HEK293T (cell line): Measurements from ENCODE around the gene GALNT18.

Experiments used
- CTCF ChIA-PET: fragments of 350-600 bp; formaldehyde crosslinking; extraction: SDS; loops from one replicate; lab custom pipeline; 2021; ENCODE audit warnings: antibody characterized with exemption, inconsistent platforms; lab: Yijun Ruan, JAX
- POLR2A ChIA-PET: fragments of 350-600 bp; formaldehyde crosslinking; extraction: SDS; loops from one replicate; lab custom pipeline; 2020; ENCODE audit warnings: antibody characterized with exemption, inconsistent platforms; lab: Yijun Ruan, JAX
- DNase-seq: peaks from one replicate; pipeline ENCODE4 v3.0.0; 2012; ENCODE audit warnings: mixed read lengths; ENCODE audit errors: extremely low spot score
- ARNT ChIP-seq: fragments of 450-650 bp; IDR thresholded peaks from 2 replicates; pipeline ENCODE4 v1.6.1; 2017; ENCODE audit warnings: mild to moderate bottlenecking
- BHLHE40 ChIP-seq: fragments of 450-650 bp; IDR thresholded peaks from 2 replicates; pipeline ENCODE4 v1.6.1; 2016; ENCODE audit warnings: mild to moderate bottlenecking, moderate library complexity, borderline replicate concordance
- CTBP1 ChIP-seq: fragments of 450-650 bp; IDR thresholded peaks from 2 replicates; pipeline ENCODE4 v1.6.1; 2016; ENCODE audit warnings: borderline replicate concordance
- ELF4 ChIP-seq: fragments of 450-650 bp; IDR thresholded peaks from 2 replicates; pipeline ENCODE4 v1.6.1; 2017; ENCODE audit warnings: antibody characterized with exemption
- FOXA1 ChIP-seq: fragments of 450-650 bp; IDR thresholded peaks from 2 replicates; pipeline ENCODE4 v1.6.1; 2016; ENCODE audit warnings: mild to moderate bottlenecking
- FOXK2 ChIP-seq: fragments of 450-650 bp; IDR thresholded peaks from 2 replicates; pipeline ENCODE4 v1.6.1; 2016; ENCODE audit warnings: mild to moderate bottlenecking
- FOXM1 ChIP-seq: fragments of 450-650 bp; IDR thresholded peaks from 2 replicates; pipeline ENCODE4 v1.6.1; 2017; ENCODE audit warnings: mild to moderate bottlenecking, borderline replicate concordance
- HDGF ChIP-seq: fragments of 450-650 bp; IDR thresholded peaks from 2 replicates; pipeline ENCODE4 v1.6.1; 2017; ENCODE audit warnings: antibody characterized with exemption, borderline replicate concordance
- L3MBTL2 ChIP-seq: fragments of 450-650 bp; conservative IDR thresholded peaks from 2 replicates; pipeline ENCODE4 v1.6.1; 2016; ENCODE audit warnings: mild to moderate bottlenecking
- LEF1 ChIP-seq: fragments of 450-650 bp; IDR thresholded peaks from 2 replicates; pipeline ENCODE4 v1.6.1; 2017; ENCODE audit warnings: mild to moderate bottlenecking, borderline replicate concordance
- NFRKB ChIP-seq: fragments of 450-650 bp; IDR thresholded peaks from 2 replicates; pipeline ENCODE4 v1.6.1; 2016; ENCODE audit warnings: mild to moderate bottlenecking, moderate library complexity
- PKNOX1 ChIP-seq: fragments of 450-650 bp; IDR thresholded peaks from 2 replicates; pipeline ENCODE4 v1.6.1; 2016
- SP1 ChIP-seq: fragments of 450-650 bp; IDR thresholded peaks from 2 replicates; pipeline ENCODE4 v1.6.1; 2017
- SUZ12 ChIP-seq: fragments of 450-650 bp; IDR thresholded peaks from 2 replicates; pipeline ENCODE4 v1.6.1; 2016; ENCODE audit warnings: mild to moderate bottlenecking
- TARDBP ChIP-seq: fragments of 450-650 bp; IDR thresholded peaks from 2 replicates; pipeline ENCODE4 v1.6.1; 2016
- ZNF384 ChIP-seq: fragments of 450-650 bp; IDR thresholded peaks from 2 replicates; pipeline ENCODE4 v1.6.1; 2016

Gene GALNT18

GRCh38 chr11:11533751-11534150, 88.1 kb downstream of the GALNT18 start:
- DNase-seq: no peak
- ChIA-PET CTCF (no interaction called here), POLR2A (no interaction called here)
- TF ChIP-seq TARDBP (no peak), ZNF384 (no peak), CTBP1 (no peak), FOXA1 (no peak), SUZ12 (no peak)

GRCh38 chr11:11533057-11533456, 88.7 kb downstream of the GALNT18 start:
- no peak for DNase-seq
- TF ChIP-seq HDGF (no peak), ZNF384 (no peak), ELF4 (no peak), SP1 (no peak), LEF1 (no peak), ARNT (no peak)
- CTCF ChIA-PET: no interaction called here
- POLR2A ChIA-PET: interaction anchor here (1.4 kb wide), 1 partner anchor 89 kb away, joined by 3 read pairs; the partner anchor contains the start of gene GALNT18

GRCh38 chr11:11532574-11532973, 89.2 kb downstream of the GALNT18 start:
- TF ChIP-seq ARNT (no peak), BHLHE40 (no peak), ELF4 (no peak), SP1 (no peak), L3MBTL2 (no peak), HDGF (no peak), LEF1 (no peak), CTBP1 (no peak), NFRKB (no peak), PKNOX1 (no peak)
- no peak for DNase-seq
- ChIA-PET CTCF (no interaction called here), POLR2A (interaction anchor here (1.4 kb wide), 1 partner anchor 89 kb away, joined by 3 read pairs; the partner anchor contains the start of gene GALNT18)

- POLR2A ChIA-PET: interaction anchor here (1.4 kb wide), 1 partner anchor 91 kb away, joined by 3 read pairs; the partner anchor contains the start of gene GALNT18
- TF ChIP-seq BHLHE40: no peak
- no peak for TF ChIP-seq ELF4
- TF ChIP-seq TARDBP: no peak
- TF ChIP-seq SUZ12: no peak
- no peak for TF ChIP-seq SP1
- no peak for TF ChIP-seq NFRKB
- TF ChIP-seq ARNT: no peak
- no peak for DNase-seq
- CTCF ChIA-PET: no interaction called here
These were observed 90.5 kb downstream of the GALNT18 start for GRCh38 chr11:11531131-11531908.

- ChIA-PET CTCF (no interaction called here), POLR2A (no interaction called here)
- TF ChIP-seq BHLHE40 (no peak), FOXM1 (no peak), L3MBTL2 (no peak), ELF4 (no peak), NFRKB (no peak), LEF1 (no peak), CTBP1 (no peak), HDGF (no peak), SP1 (no peak), TARDBP (no peak), FOXK2 (no peak), PKNOX1 (no peak)
- DNase-seq: no peak
These were observed 92.8 kb downstream of the GALNT18 start for GRCh38 chr11:11528986-11529385.

- POLR2A ChIA-PET: no interaction called here
These were observed 96.5 kb downstream of the GALNT18 start for GRCh38 chr11:11525283-11525682.

More at GRCh38 chr11:11525283-11525682, 96.5 kb downstream of the GALNT18 start:
- no peak for DNase-seq
- CTCF ChIA-PET: no interaction called here
- TF ChIP-seq HDGF (no peak), BHLHE40 (no peak), SUZ12 (no peak), FOXM1 (no peak), ZNF384 (no peak), FOXK2 (no peak), ELF4 (no peak), NFRKB (no peak), TARDBP (no peak), ARNT (no peak), PKNOX1 (no peak), CTBP1 (no peak)
